Mucosa of gallbladder (tissue), 1 donor: ENCODE results near the gene SLC37A1. TPM values are rescaled to one million over a fixed set of nuclear protein-coding genes. Genes with fewer than 3 reads are reported as not detected.

ENCODE experiments used
- DNase-seq: peaks from one replicate; pipeline ENCODE4 v3.0.0-alpha.2; 2020; ENCODE audit warnings: low spot score
- total RNA-seq: library from RNA; stranded (reverse); gene quantifications from one replicate; pipeline ENCODE4 v1.2.1, GENCODE V29; 2021
- donor health status: DM: no; HTN: no; CAD: no.

Gene SLC37A1
- total RNA-seq, 1 donor from 2014 or later: 56.2 TPM

- peak; percentile 65 for DNase-seq
These were observed 12.7 kb downstream of the SLC37A1 start for GRCh38 chr21:42526379-42526727.

GRCh38 chr21:42527127-42527488, 13.5 kb downstream of the SLC37A1 start:
- no peak for DNase-seq

- DNase-seq: no peak
These were observed 14.0 kb downstream of the SLC37A1 start for GRCh38 chr21:42527489-42528158.

GRCh38 chr21:42530167-42530518, 16.5 kb downstream of the SLC37A1 start:
- no peak for DNase-seq

- DNase-seq: no peak
These were observed 18.1 kb downstream of the SLC37A1 start for GRCh38 chr21:42531771-42532170.

- DNase-seq: peak; percentile 62
These were observed 19.0 kb downstream of the SLC37A1 start for GRCh38 chr21:42532466-42533181.

- no peak for DNase-seq
These were observed 19.8 kb downstream of the SLC37A1 start for GRCh38 chr21:42533306-42533962.

- DNase-seq: no peak
These were observed 20.3 kb downstream of the SLC37A1 start for GRCh38 chr21:42533963-42534355.

- no peak for DNase-seq
These were observed 21.0 kb downstream of the SLC37A1 start for GRCh38 chr21:42534421-42535378.

GRCh38 chr21:42535602-42536171, 22.0 kb downstream of the SLC37A1 start:
- DNase-seq: no peak

GRCh38 chr21:42536601-42537000, 22.9 kb downstream of the SLC37A1 start:
- no peak for DNase-seq

GRCh38 chr21:42537106-42537742, 23.6 kb downstream of the SLC37A1 start:
- no peak for DNase-seq

GRCh38 chr21:42538479-42539275, 25.0 kb downstream of the SLC37A1 start:
- DNase-seq: no peak

- peak; percentile 47 for DNase-seq
These were observed 25.7 kb downstream of the SLC37A1 start for GRCh38 chr21:42539342-42539741.

- no peak for DNase-seq
These were observed 26.3 kb downstream of the SLC37A1 start for GRCh38 chr21:42539931-42540343.

- no peak for DNase-seq
These were observed 26.7 kb downstream of the SLC37A1 start for GRCh38 chr21:42540396-42540795.

- no peak for DNase-seq
These were observed 27.5 kb downstream of the SLC37A1 start for GRCh38 chr21:42541174-42541573.

GRCh38 chr21:42541618-42542017, 28.0 kb downstream of the SLC37A1 start:
- no peak for DNase-seq

GRCh38 chr21:42542196-42542595, 28.5 kb downstream of the SLC37A1 start:
- DNase-seq: no peak

- no peak for DNase-seq
These were observed 28.9 kb downstream of the SLC37A1 start for GRCh38 chr21:42542596-42542995.
